H1 (cell line): ENCODE measurements around the gene ZNF526. TPM values are rescaled to one million over a fixed set of nuclear protein-coding genes. Genes with fewer than 3 reads are reported as not detected.

Experiments used
- CEBPB ChIP-seq: IDR thresholded peaks from 2 replicates; pipeline ENCODE4 v1.6.1; 2012; ENCODE audit warnings: low read depth, low read length
- CHD7 ChIP-seq: fragments of 300-600 bp; sonication (generic); IDR thresholded peaks from 2 replicates; pipeline ENCODE4 v1.7.1; 2012; ENCODE audit warnings: low read length, moderate library complexity, mild to moderate bottlenecking, inconsistent platforms; ENCODE audit not compliant: insufficient replicate concordance
- GABPA ChIP-seq: IDR thresholded peaks from 2 replicates; pipeline ENCODE4 v1.6.1; 2011; ENCODE audit warnings: mild to moderate bottlenecking, low read length, moderate library complexity, borderline replicate concordance; ENCODE audit not compliant: insufficient read depth
- MAFK ChIP-seq: IDR thresholded peaks from 2 replicates; pipeline ENCODE4 v1.6.1; 2012; ENCODE audit warnings: low read depth, mild to moderate bottlenecking, improper control_type of control experiment, low read length
- NRF1 ChIP-seq: IDR thresholded peaks from 2 replicates; pipeline ENCODE4 v1.6.1; 2011; ENCODE audit warnings: mild to moderate bottlenecking, low read depth, low read length, improper control_type of control experiment
- RNF2 ChIP-seq: fragments of 200-900, 300-1000 bp; sonication (generic); IDR thresholded peaks from 2 replicates; pipeline ENCODE4 v1.7.1; 2016; ENCODE audit warnings: borderline replicate concordance, low read depth, mild to moderate bottlenecking, antibody characterized with exemption, low read length; ENCODE audit not compliant: poor library complexity, severe bottlenecking; ENCODE audit errors: missing control alignments
- SRF ChIP-seq: IDR thresholded peaks from 2 replicates; pipeline ENCODE4 v1.6.1; 2011; ENCODE audit warnings: mild to moderate bottlenecking, low read depth, low read length, moderate library complexity
- TAF7 ChIP-seq: optimal IDR thresholded peaks from 2 replicates; pipeline ENCODE3; 2011; ENCODE audit warnings: low read depth, mild to moderate bottlenecking, inconsistent platforms, low read length, moderate library complexity, borderline replicate concordance
- TEAD4 ChIP-seq: IDR thresholded peaks from 2 replicates; pipeline ENCODE4 v1.6.1; 2012; ENCODE audit warnings: low read depth, low read length, inconsistent platforms, mixed read lengths
- polyA plus RNA-seq, 7 experiments: library from polyadenylated mRNA; depleted of rRNA in 3 of 7; stranded (reverse) in 5 of 7; unstranded in 2 of 7; fragments of >200 nt in 5 of 7; fragments of 200-250 nt in 2 of 7; gene quantifications; 1 replicate in 5 of 7; 2 replicates in 1 of 7; 4 replicates in 1 of 7; pipeline versions ENCODE4 v1.2.1 to v1.2.3, GENCODE V29; 2011 to 2013; ENCODE audit warnings: missing spikeins in 2 of 7, mixed read lengths in 2 of 7
- total RNA-seq: library from RNA; stranded (reverse); fragmentation: NEBNext Ultra II Directional; extraction: Animal tissue kit (Norgen Biotek cat#: 25700); gene quantifications from 2 replicates; pipeline ENCODE4 v1.2.1, GENCODE V29; 2021
- TF ChIP-seq, protein P1 (sequence below): IDR thresholded peaks from 2 replicates; pipeline ENCODE4 v1.6.1; 2012; ENCODE audit warnings: inconsistent platforms

ZNF526 gene
- total and polyA plus RNA-seq, 2 of the 8 experiments (the other 6 are each of a cell fraction or from before 2014, with no cell fraction given): 8.4 to 14.1 TPM

DNA sequence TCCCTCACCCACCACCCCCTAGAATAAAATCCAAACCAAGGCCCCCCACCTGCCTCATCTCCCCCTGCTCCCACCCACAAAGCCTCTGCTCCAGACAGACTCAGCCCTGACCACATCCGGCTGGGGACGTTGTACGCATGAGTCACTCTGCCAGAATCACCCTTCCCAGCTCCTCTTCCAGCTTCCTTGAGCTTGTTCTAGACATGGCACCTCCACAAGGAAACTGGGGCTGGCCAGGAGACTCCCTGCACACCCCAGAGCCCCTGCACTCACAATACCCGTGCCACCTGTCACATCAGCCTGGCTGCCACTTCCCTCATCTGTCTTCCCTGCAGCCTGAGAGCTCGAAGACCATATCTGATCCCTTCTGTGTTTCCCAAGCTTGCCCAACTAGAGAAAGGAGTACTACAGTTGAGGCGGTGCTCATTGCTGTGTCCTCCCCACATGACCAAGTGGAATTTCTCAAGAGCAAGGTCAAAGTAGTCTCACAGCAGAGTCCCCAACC, 12.3 kb upstream of the ZNF526 start (continued):
- no peak for TF ChIP-seq CHD7
- TF ChIP-seq SRF: no peak
- no peak for TF ChIP-seq MAFK
- no peak for TF ChIP-seq NRF1
- TF ChIP-seq RNF2: no peak
- no peak for TF ChIP-seq GABPA
- TF ChIP-seq TEAD4: no peak
- no peak for TF ChIP-seq CEBPB
- no peak for TF ChIP-seq TAF7
- TF ChIP-seq, protein P1, sequence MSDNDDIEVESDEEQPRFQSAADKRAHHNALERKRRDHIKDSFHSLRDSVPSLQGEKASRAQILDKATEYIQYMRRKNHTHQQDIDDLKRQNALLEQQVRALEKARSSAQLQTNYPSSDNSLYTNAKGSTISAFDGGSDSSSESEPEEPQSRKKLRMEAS: no peak
